HG03108 (cell line): ENCODE results near the gene POFUT1.
"Not testable (repeated sequence)": the region's sequence is repeated elsewhere in the genome, so short reads cannot be mapped to it uniquely, and the experiment has no call there.

ENCODE experiments used
- ATAC-seq: cut with Tn5 transposase; IDR thresholded peaks from one replicate; pipeline ENCODE4 v1.9.1; 2021; ENCODE audit warnings: moderate library complexity; ENCODE audit not compliant: unreplicated experiment

The POFUT1 gene

GRCh38 chr20:32271620-32272019 lies 63.9 kb downstream of the POFUT1 start:
- no peak for ATAC-seq

- ATAC-seq: no peak
Measured at GRCh38 chr20:32274359-32274758, 66.7 kb downstream of the POFUT1 start.

- not testable (repeated sequence) for ATAC-seq
Measured at GRCh38 chr20:32275163-32275562, 67.5 kb downstream of the POFUT1 start.

- peak; percentile 60 for ATAC-seq
Measured at GRCh38 chr20:32277361-32278198, 69.9 kb downstream of the POFUT1 start, which contains the start of gene KIF3B. Gene KIF3B (plus strand): TSS chr20:32277651. CDS start chr20:32309778, 32,127 bp downstream.

GRCh38 chr20:32278199-32278643 lies 70.5 kb downstream of the POFUT1 start:
- ATAC-seq: peak; percentile 74

GRCh38 chr20:32281711-32282110 lies 74.0 kb downstream of the POFUT1 start:
- ATAC-seq: no peak

GRCh38 chr20:32282461-32282860 lies 74.8 kb downstream of the POFUT1 start:
- ATAC-seq: no peak

GRCh38 chr20:32285082-32285620 lies 77.5 kb downstream of the POFUT1 start:
- no peak for ATAC-seq

GRCh38 chr20:32285621-32286371 lies 78.1 kb downstream of the POFUT1 start:
- ATAC-seq: peak; percentile 71

- no peak for ATAC-seq
Measured at GRCh38 chr20:32287231-32287638, 79.6 kb downstream of the POFUT1 start.
